Body of pancreas (tissue), 4 donors: ENCODE measurements around the gene WDR55.

ENCODE experiments used
- CTCF ChIP-seq, 7 experiments: fragments of 450-650 bp in 4 of 7; fragments of 200-600 bp in 3 of 7; sonication (generic) in 3 of 7; IDR thresholded peaks; one replicate each; pipeline ENCODE4 v1.5.1; 2016 to 2019; ENCODE audit warnings: antibody characterized with exemption in 7 of 7
- POLR2A ChIP-seq, 3 donors: fragments of 450-650 bp; IDR thresholded peaks; one replicate each; pipeline ENCODE4 v1.6.1; 2016; ENCODE audit warnings: antibody characterized with exemption in 3 of 3, mild to moderate bottlenecking in 2 of 3

- no peak for TF ChIP-seq CTCF (IDR thresholded peaks at IDR 0.05)
- TF ChIP-seq POLR2A (IDR thresholded peaks at IDR 0.05), result peak in 1 of 3 donors; percentile 4
These were observed 32.8 kb upstream of the WDR55 start for GRCh38 chr5:140631831-140632365.
